T1000 (cell line): ENCODE results near the gene KBTBD4.
"Not testable (repeated sequence)": the region's sequence is repeated elsewhere in the genome, so short reads cannot be mapped to it uniquely, and the experiment has no call there.

ENCODE experiments used
- DNase-seq: peaks from one replicate; lab custom pipeline; 2025; ENCODE audit warnings: mixed read lengths; lab: John Stamatoyannopoulos, UW

Gene KBTBD4

DNA sequence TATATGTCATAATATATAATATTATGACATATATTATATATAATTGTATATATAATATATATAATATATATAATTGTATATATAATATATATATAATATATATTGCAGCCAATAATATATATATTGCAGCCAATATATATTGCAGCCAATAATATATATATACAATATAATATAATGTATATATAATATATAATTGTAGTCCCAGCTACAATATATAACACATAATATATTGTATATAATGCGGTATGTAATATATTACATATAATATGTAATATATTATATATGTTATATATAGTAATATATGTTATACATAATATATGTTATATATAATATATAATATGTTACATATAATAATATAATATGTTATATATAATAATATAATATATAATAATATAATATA lies 20.1 kb downstream of the KBTBD4 start:
- DNase-seq: no peak

DNA sequence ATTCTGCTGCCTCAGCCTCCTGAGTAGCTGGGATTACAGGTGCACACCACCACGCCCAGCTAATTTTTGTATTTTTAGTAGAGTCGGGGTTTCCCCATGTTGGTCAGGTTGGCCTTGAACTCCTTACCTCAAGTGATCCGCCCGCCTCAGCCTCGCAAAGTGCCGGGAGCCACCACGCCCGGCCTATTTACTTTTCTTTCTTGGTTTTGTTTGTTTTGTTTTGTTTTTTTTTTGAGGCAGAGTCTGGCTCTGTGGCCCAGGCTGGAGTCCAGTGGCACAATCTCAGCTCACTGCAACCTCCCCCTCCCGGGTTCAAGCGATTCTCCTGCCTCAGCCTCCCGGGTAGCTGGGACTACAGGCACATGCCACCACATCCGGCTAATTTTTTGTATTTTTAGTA lies 21.8 kb downstream of the KBTBD4 start:
- DNase-seq: not testable (repeated sequence)

GRCh38 chr11:47553406-47553743 lies 25.4 kb downstream of the KBTBD4 start:
- no peak for DNase-seq

DNA sequence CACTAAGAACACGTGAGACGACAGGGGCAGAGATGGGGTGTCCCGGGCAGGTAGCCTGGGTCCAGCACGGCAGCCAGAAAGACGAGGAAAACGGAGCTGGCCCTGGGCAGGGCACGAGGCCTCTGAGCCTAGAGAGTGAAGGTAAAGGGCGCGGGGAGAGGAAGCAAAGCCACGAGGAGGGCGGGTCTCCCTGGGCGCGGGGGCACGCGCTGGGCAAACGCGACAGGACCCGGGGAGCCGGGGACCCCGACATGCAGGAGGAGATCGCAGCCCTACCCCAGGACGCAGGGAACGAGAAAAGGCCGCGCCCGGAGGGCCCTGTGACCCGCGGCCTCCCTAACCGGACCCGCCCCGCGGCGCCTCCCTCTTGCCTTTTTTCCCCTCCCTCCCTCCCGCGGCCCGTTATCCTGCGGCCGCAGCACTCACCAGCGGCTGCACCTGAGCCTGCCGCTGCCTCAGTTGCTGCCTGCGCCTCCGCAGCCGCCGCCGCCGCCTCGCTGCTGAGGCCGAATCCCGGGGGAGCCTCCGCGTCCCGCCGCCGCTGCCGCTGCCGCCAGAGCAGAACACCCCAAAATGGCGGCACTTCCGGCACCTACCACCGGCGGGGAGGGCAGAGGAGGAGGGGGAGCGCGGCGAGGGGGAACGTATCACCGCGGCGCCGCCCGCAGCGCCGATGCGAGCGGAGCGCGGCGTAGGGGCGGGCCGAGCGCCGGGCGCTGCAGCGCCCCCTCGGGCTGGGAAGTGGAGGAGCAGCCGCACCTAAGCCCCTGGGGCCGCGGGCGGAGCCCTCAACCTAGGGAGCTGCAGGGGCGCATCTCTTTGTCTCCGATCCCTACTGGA lies 26.0 kb downstream of the KBTBD4 start, which contains the start of gene CELF1:
Gene CELF1, minus strand, starts transcription at position 567 of the 840 bp plus-strand sequence. CDS start 53,609 bp downstream, outside the sequence.
- peak; percentile 72 for DNase-seq

GRCh38 chr11:47552056-47552565 lies 26.7 kb downstream of the KBTBD4 start:
- no peak for DNase-seq

GRCh38 chr11:47551086-47551485 lies 27.7 kb downstream of the KBTBD4 start:
- DNase-seq: no peak

DNA sequence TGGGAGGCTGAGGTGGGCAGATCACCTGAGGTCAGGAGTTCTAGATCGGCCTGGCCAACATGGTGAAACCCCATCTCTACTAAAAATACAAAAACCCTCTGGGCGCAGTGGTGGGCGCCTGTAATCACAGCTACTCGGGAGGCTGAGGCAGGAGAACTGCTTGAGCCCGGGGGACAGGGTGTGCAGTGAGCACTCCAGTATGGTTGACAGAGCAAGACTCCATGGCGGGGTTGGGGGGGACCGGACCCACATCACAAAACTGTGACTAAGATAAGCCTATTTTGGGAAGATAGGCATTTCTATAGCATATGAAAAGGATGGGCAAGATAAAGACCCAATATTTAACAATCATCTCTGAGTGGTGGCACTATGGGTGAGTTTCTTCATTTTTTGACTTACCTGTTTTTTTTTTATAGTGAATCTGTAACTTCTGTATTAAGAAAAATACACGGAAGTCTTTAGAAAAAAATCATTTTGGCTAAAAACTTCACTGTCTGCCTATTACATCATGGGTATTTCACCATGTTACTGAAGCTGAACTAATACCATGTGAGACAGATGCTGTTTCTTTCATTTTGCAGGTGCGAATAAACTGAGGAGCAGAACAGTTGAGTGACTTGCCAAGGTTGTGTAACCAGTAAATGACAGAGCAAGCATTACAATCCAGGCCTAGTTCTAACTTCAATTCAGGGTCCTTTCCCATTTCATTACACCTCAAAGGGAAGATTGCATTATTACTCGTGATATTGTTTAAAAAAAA lies 28.3 kb downstream of the KBTBD4 start:
- no peak for DNase-seq

DNA sequence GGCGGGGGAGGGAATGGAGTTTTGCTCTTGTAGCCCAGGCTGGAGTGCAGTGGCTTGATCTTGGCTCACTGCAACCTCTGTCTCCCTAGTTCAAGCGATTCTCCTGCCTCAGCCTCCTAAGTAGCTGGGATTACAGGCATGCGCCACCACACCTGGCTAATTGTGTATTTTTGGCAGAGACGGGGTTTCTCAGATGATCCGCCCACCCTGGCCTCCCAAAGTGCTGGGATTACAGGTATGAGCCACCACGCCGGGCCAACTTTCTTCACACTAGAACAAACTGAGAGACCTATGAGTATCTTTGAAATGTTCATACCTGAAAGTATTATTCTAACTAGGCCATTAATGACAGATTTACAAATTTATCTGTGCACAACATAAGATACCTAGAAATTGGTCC lies 32.5 kb downstream of the KBTBD4 start:
- not testable (repeated sequence) for DNase-seq

- DNase-seq: no peak
These were observed 33.5 kb downstream of the KBTBD4 start for GRCh38 chr11:47545298-47545697.

- DNase-seq: no peak
These were observed 37.7 kb downstream of the KBTBD4 start for GRCh38 chr11:47541070-47541469.

DNA sequence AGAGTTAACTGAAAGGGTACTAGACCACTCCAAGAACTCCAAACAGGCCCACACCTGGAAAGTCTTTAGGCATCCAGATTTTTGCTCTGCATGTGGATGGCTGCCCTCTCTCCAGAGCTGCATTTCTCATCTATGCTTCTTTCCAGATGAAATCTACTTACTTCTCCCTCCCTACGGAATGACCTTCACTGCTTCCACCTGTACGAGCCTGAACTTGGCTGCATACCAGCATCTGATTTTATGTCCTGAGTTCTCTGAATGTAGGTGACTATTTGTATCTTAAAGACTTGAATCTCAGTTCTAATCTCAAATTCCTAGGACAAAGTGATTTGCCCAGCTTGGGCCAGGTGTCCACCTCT lies 39.1 kb downstream of the KBTBD4 start:
- DNase-seq: no peak

DNA sequence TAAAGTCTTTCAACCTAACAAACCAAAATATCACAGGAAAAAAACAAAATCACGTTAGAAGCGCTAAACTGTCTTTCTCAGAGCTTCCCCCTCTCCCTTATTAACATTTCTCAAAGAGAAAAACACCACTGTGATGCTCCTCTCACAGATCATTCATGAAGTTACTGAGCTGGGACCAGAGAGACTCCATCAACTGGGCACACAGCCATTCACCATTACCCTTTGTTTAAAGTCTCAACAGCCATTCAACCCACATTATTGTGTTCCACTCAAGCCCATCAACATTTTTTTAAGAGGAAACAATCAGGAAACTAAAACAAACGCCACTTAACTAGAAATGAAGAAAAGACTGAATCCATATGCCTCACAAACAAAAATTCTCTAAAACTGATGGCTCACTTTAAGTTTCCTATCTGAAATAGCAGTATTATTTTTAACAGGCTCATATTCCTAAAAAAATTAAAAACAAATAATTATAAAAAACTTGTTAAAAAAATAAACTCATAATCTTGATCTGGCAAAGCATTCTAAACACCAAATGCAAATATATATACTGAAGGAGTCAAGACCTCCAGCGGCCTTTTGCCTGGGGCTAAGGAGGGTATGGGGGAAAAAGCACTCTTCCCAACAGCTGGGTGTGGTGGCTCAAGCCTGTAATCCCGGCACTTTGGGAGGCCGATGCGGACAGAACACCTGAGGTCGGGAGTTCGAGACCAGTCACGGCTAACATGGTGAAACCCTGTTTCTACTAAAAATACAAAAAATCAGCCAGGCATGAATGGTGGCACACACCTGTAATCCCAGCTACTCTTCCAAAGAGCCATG lies 39.8 kb downstream of the KBTBD4 start:
- DNase-seq: no peak

GRCh38 chr11:47536915-47537314 lies 41.9 kb downstream of the KBTBD4 start:
- DNase-seq: no peak

DNA sequence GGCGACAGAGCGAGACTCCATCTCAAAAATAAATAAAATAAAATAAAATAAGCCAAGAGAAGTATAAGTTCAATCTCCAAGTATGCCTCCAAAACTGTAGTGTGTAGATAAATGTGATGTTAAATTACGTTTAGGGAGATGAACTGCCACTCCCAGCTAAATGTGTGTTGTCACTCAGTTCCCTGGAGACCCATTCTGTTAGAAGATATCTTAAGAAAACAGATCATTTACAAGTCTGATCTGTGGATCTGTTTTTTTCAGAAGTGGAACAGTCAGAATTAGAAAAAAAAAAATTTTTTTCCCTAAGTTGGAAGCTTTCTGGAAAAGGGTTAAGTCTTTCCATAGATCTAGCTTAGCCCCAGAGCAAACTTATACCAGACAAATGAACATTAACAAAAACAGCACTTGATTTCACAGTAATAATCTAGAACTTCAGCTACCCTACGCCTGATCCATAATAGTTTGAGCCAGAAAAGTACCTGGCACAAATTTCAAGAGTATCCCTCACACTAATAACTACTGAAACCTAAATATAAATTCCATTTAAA lies 44.0 kb downstream of the KBTBD4 start:
- DNase-seq: no peak

DNA sequence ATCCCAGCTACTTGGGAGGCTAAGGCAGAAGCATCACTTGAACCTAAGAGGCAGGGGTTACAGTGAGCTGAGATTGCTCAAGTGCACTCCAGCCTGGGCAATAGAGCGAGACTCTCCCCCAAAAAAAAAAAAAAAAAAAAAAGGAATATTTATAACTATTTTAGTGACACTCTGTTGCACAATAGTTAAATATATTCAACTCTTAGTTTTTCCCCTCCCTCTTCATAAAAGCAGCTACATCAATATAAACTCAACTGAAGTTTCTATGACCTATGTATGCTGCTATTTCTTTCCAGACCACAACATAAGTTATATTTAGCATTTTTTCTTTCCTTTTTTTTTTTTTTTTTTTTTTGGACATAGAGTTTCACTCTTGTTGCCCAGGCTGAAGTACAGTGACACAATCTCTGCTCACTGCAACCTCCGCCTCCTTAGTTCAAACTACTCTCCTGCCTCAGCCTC lies 45.0 kb downstream of the KBTBD4 start:
- DNase-seq: no peak

DNA sequence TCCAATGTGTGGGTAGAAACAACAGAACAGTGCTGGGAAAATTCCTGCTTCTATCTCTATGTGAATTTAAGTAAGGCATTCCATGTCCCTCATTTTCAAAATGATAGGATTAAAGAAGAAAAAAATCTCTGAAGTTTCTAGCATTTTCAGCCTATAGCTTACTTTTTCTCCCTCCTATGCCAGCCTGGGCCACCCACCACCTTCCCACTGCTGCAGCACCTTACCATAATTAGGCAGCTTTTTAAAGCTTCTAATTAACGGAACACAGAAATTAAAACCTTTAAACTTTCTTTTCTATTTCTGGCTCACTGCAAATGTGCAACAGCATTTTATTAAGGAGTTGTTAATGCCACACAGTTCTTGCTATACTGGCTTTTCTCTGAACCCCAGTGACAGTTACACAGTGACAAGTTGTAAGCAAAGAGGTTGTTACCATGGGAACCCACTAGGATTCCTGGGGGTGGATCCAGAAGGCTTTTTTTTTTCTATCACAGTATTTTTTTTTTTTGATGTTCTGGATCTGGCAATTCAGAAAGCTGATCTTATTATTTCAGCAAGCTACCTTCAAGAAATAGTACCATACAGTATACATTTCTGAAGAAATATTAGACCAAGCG lies 46.1 kb downstream of the KBTBD4 start:
- DNase-seq: no peak

DNA sequence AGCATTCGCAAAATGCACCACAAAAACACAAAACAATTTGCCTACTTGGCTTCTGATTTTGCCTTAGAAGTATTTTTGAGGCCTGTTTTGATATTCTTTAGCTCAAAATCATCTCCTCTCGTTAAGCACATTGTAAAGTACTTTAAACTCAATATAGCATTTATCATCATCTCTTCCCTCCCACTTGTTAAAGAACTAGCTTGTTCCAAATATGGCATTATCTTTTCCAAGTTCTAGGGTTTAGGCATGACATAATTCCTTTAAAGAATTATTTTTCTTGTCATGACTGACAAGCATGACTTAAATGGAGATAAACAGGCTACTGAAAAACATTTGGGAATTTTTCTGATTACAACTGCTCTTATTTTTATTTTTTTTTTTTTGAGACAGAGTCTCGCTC lies 47.1 kb downstream of the KBTBD4 start:
- no peak for DNase-seq

GRCh38 chr11:47530721-47531120 lies 48.0 kb downstream of the KBTBD4 start:
- not testable (repeated sequence) for DNase-seq

- DNase-seq: no peak
These were observed 48.8 kb downstream of the KBTBD4 start for GRCh38 chr11:47529951-47530350.

GRCh38 chr11:47527186-47527585 lies 51.6 kb downstream of the KBTBD4 start:
- DNase-seq: no peak

- not testable (repeated sequence) for DNase-seq
These were observed 52.7 kb downstream of the KBTBD4 start for GRCh38 chr11:47526032-47526431.
